ENCODE data around the gene COMMD10.

Gene COMMD10

DNA sequence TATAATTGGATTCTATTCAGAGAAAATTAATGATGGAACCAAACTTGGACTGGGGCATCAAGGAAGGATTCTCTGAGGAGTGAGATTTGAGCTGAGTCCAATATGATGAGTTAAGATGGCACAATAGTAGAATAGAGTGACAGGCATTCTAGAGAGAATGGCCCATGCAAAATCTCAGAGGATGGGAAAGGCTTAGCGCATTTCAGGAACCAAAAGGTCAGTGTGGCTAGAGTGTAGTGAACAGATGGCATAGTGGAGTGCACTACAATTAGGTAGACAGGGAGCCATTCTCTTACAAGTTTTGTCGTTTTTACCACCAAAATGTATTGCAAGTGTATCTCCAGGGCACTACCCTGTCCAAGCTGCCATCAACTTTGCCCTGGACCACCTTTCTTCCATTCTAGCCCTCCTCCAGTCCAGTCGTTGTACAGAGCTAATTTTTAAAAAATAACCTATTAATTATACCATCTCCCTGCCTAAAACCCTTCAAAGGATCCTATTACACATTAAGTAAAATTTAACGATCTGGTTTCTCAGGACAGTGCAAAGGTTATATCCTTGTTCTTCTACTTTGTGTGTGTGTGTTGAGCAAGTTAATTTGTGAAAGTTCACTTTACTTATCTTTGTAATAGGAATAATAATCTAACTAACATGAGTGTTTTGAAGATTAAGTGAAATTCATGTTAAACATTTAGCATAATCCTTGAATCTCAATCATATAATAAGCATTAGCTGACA, 211.7 kb downstream of the COMMD10 start:
- ATAC-seq: no peak

- ATAC-seq: no peak
Observed at GRCh38 chr5:116297296-116297814, 212.5 kb downstream of the COMMD10 start.

DNA sequence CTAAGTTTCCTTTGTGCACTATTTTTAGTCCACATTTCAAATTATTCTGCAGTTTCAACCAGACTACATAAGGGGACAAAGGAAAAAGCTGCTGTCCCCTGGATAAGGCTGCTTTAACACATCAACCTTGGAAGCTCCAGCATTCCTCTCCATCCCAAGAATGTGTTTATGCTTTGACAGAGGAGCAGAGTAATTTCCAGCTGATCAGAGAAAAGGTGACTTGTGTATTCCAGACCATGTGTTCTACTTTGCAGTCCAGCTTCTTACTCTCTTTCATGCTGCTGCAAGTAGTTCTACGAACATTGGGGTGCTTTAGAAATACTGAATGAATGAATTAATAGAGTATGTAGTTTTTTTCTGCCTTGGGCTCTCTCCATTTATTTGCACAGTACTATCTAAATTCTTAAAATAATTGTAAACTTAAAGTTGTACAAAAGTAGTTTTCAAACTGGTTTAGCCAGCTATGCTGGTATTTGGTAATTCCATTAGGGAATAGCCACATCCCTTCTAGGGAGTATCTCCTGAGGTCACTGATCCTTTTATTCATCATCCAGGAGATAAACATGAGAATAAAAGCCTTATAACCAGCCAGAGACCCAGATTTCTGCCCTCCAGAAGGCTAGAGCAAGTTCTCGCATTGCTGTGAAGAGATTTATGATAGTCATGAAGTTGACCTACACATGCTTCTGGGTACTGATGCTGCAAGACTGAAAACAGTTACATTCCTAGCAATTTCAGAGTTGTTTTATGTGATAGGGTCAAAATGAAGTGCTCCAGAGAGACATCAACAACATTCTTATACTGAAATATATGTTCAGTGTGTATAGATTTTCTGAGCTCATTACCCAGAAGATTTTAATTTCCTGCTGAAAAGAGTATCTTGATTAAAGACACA, 215.2 kb downstream of the COMMD10 start:
- no peak for ATAC-seq

DNA sequence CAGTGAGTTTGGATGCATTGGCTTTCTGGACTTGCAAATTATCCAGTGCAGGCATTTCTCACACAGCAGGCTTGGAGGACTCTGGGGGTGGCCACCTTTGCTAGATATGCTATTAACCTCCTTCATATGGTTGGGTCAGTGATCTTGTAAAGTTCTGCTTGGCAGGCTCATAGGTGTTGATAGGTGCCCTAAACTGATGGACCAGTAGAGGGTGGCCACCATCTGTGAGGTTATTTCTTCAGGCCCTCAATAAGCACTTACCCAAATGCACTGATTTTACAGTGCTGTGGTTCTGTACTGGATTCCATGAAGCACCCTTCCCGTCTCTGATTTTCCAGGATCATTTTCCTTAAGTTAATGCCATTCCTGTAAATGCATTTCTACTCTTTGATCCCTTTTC, 216.3 kb downstream of the COMMD10 start:
- ATAC-seq: no peak

GRCh38 chr5:116303340-116303739, 218.5 kb downstream of the COMMD10 start:
- ATAC-seq: no peak

DNA sequence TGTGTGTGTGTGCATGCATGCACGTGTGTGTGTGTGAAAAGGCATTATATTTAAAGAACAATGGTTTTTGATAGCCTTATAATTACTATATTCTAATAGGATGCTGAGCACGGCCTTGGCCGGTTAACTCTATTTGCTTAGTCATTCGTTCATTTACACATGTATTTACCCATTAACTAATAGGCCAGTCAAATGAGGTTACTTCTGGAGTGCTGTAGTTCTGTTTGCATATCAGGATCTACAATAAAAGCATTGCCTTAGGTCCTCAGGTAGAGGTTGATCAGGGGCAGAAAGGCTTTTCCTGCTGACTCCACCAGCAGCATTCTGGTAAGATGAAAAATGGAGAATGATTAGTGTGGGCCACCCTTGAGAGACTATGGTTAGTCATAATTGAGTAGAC, 219.0 kb downstream of the COMMD10 start:
- ATAC-seq: no peak

DNA sequence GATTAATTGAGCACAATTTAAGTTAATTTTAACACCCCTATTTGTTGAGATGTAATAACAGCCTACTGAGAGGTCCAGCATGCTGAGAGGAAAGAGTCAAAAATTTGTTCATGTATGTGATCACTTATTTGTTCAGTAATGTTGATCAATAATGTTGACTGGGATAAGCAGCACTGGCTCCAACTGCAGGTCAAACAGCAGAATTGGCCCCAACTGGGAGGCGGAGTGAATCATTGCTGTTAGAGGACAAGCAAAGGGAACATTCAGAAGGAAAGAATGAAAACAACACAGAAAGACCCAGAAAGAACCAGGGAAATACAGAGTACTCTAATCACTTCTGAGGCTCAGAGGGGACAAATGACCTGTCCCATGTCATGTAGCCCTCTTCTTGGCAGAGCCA, 221.1 kb downstream of the COMMD10 start:
- ATAC-seq: no peak

GRCh38 chr5:116306846-116307245, 222.0 kb downstream of the COMMD10 start:
- no peak for ATAC-seq

DNA sequence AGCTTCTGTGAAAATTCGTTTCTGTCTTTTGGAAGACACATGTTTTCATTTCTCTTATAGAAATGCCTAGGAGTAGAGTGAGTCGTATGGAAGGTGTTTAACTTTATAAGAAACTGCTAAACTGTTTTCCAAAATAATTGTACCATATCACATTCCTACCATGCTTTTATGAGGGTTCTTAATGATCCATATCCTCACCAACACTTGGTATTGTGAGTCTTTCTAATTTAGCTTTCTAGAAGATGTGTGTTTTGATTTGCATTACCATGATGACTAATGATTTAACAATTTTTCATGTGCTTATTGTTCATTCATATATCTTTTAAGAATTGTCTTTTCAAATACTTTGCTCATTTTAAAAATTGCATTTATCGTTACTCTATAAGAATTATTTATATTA, 223.6 kb downstream of the COMMD10 start:
- ATAC-seq: no peak

DNA sequence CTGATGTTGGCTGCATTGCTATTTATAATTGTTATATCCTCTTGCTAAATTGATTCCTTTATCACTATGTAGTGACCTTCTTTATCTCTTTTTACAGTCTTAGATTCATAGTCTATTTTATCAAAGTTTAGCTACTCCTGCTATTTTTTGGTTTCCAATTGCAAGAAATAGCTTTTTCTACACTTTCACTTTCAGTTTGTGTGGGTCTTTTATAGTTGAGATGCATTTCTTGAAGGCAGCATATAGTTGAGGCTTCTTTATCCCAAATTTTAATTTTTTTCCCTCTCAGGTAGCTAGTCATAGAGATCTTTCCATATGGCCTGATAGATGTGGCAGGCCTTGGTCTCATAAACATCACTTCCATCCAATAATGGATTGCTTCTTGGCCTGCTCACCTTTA, 228.5 kb downstream of the COMMD10 start:
- no peak for ATAC-seq

DNA sequence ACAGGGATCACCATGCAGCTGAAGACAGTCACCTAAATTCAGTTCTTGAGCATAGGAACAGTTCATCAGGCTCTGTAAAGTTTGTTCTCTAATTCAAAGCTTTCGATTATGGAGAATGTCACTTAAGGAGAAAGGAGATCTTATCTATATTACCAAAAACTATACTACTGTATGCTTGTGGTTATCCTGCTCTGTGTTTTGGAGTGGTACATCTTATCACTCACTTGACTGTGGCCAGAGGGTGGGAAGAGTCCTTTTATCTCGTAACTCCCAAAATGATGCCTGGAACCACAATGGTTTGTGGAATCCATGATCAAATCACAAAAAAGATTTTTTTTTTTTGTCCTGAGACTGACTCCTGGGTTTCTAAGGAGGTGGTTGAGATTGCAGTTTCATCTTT, 230.7 kb downstream of the COMMD10 start:
- no peak for ATAC-seq

DNA sequence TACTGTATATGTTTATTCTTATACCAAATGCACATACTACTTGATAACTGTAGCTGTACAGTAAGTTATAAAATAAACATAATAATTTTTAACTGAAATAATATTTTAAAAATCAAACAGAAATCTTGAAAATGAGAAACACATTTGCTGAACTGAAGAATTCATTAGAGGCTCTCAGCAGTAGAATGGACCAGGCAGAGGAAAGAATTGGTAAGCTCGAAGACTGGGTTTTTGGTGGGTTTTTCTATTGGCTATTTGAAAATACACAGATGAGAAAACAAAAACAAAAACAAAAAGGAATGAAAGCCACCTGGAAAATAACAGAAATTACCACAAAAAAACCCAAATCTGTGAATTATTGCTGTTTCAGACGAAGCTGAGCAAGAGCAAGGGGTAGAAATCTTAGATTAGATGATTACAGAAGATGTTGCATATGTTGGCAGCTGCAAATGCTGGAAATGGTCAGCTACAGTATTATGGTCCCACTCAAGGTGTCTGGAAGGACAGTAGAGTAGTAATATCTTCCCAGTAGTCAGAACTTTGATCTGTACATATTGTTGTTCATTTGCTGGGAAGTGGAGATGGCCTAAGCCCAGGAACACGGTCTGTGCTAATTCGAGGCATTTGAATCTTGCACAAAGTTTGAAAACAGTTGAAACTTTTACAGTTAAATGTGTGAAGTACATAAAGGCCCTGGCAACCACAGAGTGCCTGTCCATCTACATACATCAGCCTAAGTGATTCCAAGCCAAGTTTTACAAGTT, 233.4 kb downstream of the COMMD10 start:
- ATAC-seq: no peak

GRCh38 chr5:116320486-116320885, 235.7 kb downstream of the COMMD10 start:
- ATAC-seq: no peak

- ATAC-seq: no peak
Observed at GRCh38 chr5:116329503-116329902, 244.7 kb downstream of the COMMD10 start.

DNA sequence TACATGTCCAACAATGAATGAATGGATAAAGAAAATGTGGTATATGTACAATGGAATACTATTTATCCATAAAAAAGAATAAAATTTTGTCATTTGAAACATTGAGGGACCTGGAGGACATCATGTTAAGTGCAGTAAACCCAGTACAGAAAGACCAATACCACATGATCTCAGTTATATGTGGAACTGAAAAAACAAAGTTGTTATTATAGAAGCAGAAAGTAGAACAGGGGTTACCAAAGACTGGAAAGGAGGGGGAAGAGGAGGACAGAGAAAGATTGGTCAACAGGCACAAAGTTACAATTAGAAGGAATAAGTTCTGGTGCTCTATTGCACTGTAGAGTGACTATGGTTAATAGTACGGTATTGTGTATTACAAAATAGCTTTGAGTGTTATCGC, 256.0 kb downstream of the COMMD10 start:
- ATAC-seq: no peak

Measured in activated CD4-positive, CD25-positive, alpha-beta regulatory T cell treated with anti-CD3 and anti-CD28 coated beads, Interleukin-2, amount 50 U/mL, for 24 hours (primary cell).